OCI-LY1 (cell line): Measurements from ENCODE around the gene GLRX5.
A peak's percentile ranks its signal among the peaks of the same experiment; 100 is the strongest.
"Not testable (repeated sequence)": the region's sequence is repeated elsewhere in the genome, so short reads cannot be mapped to it uniquely, and the experiment has no call there.

Experiments
- H2AFZ ChIP-seq: fragments of 200-600 bp; sonication (generic), shearing (Covaris generic); 2 replicates; pipeline ENCODE4 v1.6.0; 2014; ENCODE audit warnings: antibody characterized with exemption, mild to moderate bottlenecking, low read length
- H3F3A ChIP-seq: fragments of 200-600 bp; sonication (generic), shearing (Covaris generic); 2 replicates; pipeline ENCODE4 v1.6.0; 2014; ENCODE audit warnings: mild to moderate bottlenecking, antibody characterized with exemption, low read length, moderate library complexity; ENCODE audit not compliant: insufficient read depth
- H3K27ac ChIP-seq: fragments of 200-600 bp; sonication (generic); 2 replicates; pipeline ENCODE4 v1.5.1; 2014; ENCODE audit warnings: low read length, mixed run types, mild to moderate bottlenecking, low read depth; ENCODE audit not compliant: poor library complexity, severe bottlenecking
- H3K27me3 ChIP-seq: fragments of 200-600 bp; sonication (generic); 2 replicates; pipeline ENCODE4 v1.6.0; 2014; ENCODE audit warnings: antibody characterized with exemption, mild to moderate bottlenecking, low read length, moderate library complexity; ENCODE audit not compliant: insufficient read depth
- H3K36me3 ChIP-seq: fragments of 200-600 bp; sonication (generic); 2 replicates; pipeline ENCODE4 v1.6.1; 2014; ENCODE audit warnings: mild to moderate bottlenecking, antibody characterized with exemption, low read length, moderate library complexity, mixed read lengths; ENCODE audit not compliant: insufficient read depth
- H3K4me1 ChIP-seq: fragments of 200-600 bp; sonication (generic); 2 replicates; pipeline ENCODE4 v1.5.1; 2014; ENCODE audit warnings: mild to moderate bottlenecking, low read length, moderate library complexity; ENCODE audit not compliant: insufficient read depth, severe bottlenecking
- H3K4me2 ChIP-seq: fragments of 200-600 bp; sonication (generic), shearing (Covaris generic); 2 replicates; pipeline ENCODE4 v1.6.1; 2014; ENCODE audit warnings: low read length
- H3K4me3 ChIP-seq: fragments of 200-600 bp; sonication (generic); 2 replicates; pipeline ENCODE4 v1.5.1; 2014; ENCODE audit warnings: low read length, low read depth, mild to moderate bottlenecking, mixed read lengths; ENCODE audit not compliant: poor library complexity, severe bottlenecking
- H3K79me2 ChIP-seq: fragments of 200-600 bp; shearing (Covaris generic); 2 replicates; pipeline ENCODE4 v1.6.1; 2016; ENCODE audit warnings: mixed run types, low read length, mixed read lengths; ENCODE audit not compliant: insufficient read depth
- H3K9ac ChIP-seq: fragments of 200-600 bp; sonication (generic), shearing (Covaris generic); 2 replicates; pipeline ENCODE4 v1.6.1; 2014; ENCODE audit warnings: mild to moderate bottlenecking, low read length, mixed read lengths
- H3K9me2 ChIP-seq: fragments of 200-600 bp; sonication (generic), shearing (Covaris generic); 2 replicates; pipeline ENCODE4 v1.6.1; 2014; ENCODE audit warnings: low read depth, mild to moderate bottlenecking, low read length, mixed read lengths
- H3K9me3 ChIP-seq: fragments of 200-600 bp; shearing (Covaris generic); 2 replicates; pipeline ENCODE4 v1.6.1; 2014; ENCODE audit warnings: low read length, mixed read lengths
- H4K20me1 ChIP-seq: fragments of 200-600 bp; sonication (generic), shearing (Covaris generic); 2 replicates; pipeline ENCODE4 v1.6.0; 2016; ENCODE audit warnings: mild to moderate bottlenecking, low read length; ENCODE audit not compliant: insufficient read depth
- EZH2 ChIP-seq: fragments of 200-600 bp; sonication (generic), shearing (Covaris generic); IDR thresholded peaks from 2 replicates; pipeline ENCODE4 v1.8.0; 2017; ENCODE audit warnings: borderline replicate concordance, mixed run types, mild to moderate bottlenecking, antibody characterized with exemption, low read length, moderate library complexity, mixed read lengths
- TF ChIP-seq, protein P1 (sequence below): fragments of 200-600 bp; sonication (generic), shearing (Covaris generic); IDR thresholded peaks from 2 replicates; pipeline ENCODE4 v1.5.1; 2017; ENCODE audit warnings: mild to moderate bottlenecking, antibody characterized with exemption, low read length, moderate library complexity, mixed read lengths

Gene GLRX5

DNA sequence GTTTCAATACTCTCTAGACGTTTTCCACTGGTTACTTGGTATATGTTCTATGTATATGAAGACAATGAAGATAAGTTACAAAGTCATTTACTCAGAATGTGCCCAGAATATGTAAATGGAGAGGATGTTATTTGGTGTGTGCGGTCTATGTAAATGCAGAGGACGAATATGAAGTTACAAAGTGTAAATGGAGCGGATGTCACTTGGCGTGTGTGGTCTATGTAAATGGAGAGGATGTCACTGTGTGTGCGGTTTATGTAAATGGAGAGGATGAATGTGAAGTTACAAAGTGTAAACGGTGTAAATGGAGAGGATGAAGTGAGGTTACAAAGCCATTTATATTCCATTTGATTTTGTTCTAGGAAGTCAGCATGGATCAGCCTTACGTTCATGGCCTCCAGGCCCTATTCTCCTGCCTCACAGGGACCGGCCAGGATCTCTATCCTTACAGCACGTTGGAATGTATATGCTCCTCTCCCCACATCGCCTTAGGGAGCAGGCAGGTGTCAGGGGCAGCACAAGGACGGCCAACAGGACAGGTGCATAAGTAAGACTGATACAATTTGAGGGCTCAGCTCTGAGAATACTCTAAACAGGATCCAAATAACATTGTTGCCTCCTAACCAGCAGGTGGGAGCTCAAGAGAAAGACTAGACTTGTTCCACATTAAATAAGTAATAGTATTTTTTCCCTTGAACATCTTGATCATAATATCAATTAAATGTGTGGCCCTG lies 42.4 kb downstream of the GLRX5 start:
- H3K4me3 ChIP-seq = peak overlapping the region; percentile 33
- H3K9ac ChIP-seq = peak overlapping the region; percentile 20; the same call in 1 of the 2 replicates
- no peak overlapping the region for H2AFZ ChIP-seq
- no peaks in the 10 kb centered on the region for H3K9me2 ChIP-seq
- no peaks in the 10 kb centered on the region for H3K79me2 ChIP-seq
- H3K4me1 ChIP-seq = peaks cover 37% of the 10 kb centered on the region
- H3F3A ChIP-seq = no peaks in the 10 kb centered on the region
- H3K4me2 ChIP-seq = peak overlapping the region; percentile 54; the same call in 1 of the 2 replicates
- H3K36me3 ChIP-seq = no peaks in the 10 kb centered on the region
- H4K20me1 ChIP-seq = no peaks in the 10 kb centered on the region
- no peaks in the 10 kb centered on the region for H3K9me3 ChIP-seq
- no peak for TF ChIP-seq EZH2
- TF ChIP-seq, protein P1, sequence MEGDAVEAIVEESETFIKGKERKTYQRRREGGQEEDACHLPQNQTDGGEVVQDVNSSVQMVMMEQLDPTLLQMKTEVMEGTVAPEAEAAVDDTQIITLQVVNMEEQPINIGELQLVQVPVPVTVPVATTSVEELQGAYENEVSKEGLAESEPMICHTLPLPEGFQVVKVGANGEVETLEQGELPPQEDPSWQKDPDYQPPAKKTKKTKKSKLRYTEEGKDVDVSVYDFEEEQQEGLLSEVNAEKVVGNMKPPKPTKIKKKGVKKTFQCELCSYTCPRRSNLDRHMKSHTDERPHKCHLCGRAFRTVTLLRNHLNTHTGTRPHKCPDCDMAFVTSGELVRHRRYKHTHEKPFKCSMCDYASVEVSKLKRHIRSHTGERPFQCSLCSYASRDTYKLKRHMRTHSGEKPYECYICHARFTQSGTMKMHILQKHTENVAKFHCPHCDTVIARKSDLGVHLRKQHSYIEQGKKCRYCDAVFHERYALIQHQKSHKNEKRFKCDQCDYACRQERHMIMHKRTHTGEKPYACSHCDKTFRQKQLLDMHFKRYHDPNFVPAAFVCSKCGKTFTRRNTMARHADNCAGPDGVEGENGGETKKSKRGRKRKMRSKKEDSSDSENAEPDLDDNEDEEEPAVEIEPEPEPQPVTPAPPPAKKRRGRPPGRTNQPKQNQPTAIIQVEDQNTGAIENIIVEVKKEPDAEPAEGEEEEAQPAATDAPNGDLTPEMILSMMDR = no peak
- H3K27ac ChIP-seq = peak overlapping the region; percentile 91
- H3K27me3 ChIP-seq = no peaks in the 10 kb centered on the region

DNA sequence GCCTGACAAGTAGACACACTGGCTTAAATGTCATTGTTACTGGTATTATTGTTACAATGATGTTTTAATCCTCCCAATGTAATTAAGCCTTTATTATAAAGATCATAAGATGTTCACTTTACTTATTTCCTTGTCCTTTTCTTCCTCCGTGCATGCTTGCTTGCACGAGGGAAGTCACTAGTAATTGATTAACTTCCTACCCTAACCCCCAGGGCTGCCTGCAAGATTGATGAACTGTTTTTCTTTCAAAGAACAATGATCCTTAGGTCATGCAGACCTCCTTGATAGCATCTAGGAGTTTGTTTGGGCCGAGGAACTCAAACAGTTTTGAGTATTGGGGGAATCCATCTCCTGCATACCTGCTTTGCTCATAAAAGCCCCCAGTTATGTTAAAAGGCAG lies 43.0 kb downstream of the GLRX5 start:
- Histone ChIP-seq H2AFZ (no peak overlapping the region), H3K9ac (peak overlapping the region; percentile 6; the same call in 1 of the 2 replicates)

DNA sequence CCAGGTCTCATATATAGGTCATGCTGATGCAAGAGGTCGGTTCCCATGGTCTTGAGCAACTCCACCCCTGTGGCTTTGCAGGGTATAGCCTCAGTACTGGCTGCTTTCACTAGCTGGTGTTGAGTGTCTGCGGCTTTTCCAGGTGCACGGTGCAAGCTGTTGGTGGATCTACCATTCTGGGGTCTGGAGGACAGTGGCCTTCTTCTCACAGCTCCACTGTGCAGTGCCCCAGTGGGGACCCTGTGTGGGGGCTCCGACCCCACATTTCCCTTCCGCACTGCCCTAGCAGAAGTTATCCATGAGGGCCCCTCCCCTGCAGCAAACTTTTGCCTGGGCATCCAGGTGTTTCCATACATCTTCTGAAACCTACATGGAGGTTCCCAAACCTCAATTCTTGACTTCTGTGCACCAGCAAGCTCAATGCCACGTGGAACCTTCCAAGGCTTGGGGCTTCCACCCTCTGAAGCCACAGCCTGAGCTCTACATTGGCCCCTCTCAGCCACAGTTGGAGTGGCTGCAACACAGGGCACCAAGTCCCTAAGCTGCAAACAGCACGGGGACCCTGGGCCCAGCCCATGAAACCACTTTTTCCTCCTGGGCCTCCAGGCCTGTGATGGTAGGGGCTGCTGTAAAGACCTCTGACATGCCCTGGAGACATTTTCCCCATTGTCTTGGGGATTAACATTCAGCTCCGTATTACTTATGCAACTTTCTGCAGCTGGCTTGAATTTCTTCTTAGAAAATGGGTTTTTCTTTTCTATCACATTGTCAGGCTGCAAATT lies 49.2 kb downstream of the GLRX5 start:
- not testable (repeated sequence) for H2AFZ ChIP-seq, H3K9ac ChIP-seq, H3K4me2 ChIP-seq, H3K79me2 ChIP-seq, H3K4me3 ChIP-seq, H3F3A ChIP-seq, H4K20me1 ChIP-seq, H3K27me3 ChIP-seq, H3K9me3 ChIP-seq, H3K9me2 ChIP-seq, H3K36me3 ChIP-seq, H3K27ac ChIP-seq, H3K4me1 ChIP-seq

More for the DNA sequence above, 43.0 kb downstream of the GLRX5 start:
- H3K9me3 ChIP-seq = no peaks in the 10 kb centered on the region
- H3K4me2 ChIP-seq = peak overlapping the region; percentile 54; the same call in 1 of the 2 replicates
- H3K4me3 ChIP-seq = peak overlapping the region; percentile 33
- no peaks in the 10 kb centered on the region for H3K36me3 ChIP-seq
- H3K27me3 ChIP-seq = no peaks in the 10 kb centered on the region
- TF ChIP-seq EZH2 = no peak
- TF ChIP-seq, protein P1 = no peak
- H4K20me1 ChIP-seq = no peaks in the 10 kb centered on the region
- peaks cover 37% of the 10 kb centered on the region for H3K4me1 ChIP-seq
- no peaks in the 10 kb centered on the region for H3K9me2 ChIP-seq
- H3F3A ChIP-seq = no peaks in the 10 kb centered on the region
- peak overlapping the region; percentile 91 for H3K27ac ChIP-seq
- no peaks in the 10 kb centered on the region for H3K79me2 ChIP-seq
